Colonic mucosa (tissue), 4 donors: ENCODE data around the gene ZNF274. TPM values are rescaled to one million over a fixed set of nuclear protein-coding genes. Genes with fewer than 3 reads are reported as not detected.

Experiments used
- DNase-seq: peaks from one replicate; pipeline ENCODE4 v3.0.0-alpha.2; 2020
- H3K27ac ChIP-seq: fragments of 200-600 bp; one replicate; pipeline ENCODE4 v1.8.0; 2021
- H3K27me3 ChIP-seq: fragments of 200-600 bp; one replicate; pipeline ENCODE4 v1.8.0; 2021
- H3K36me3 ChIP-seq: fragments of 200-600 bp; one replicate; pipeline ENCODE4 v1.8.0; 2021
- H3K4me1 ChIP-seq: fragments of 200-600 bp; one replicate; pipeline ENCODE4 v1.8.0; 2021; ENCODE audit warnings: mild to moderate bottlenecking
- H3K4me3 ChIP-seq: fragments of 200-600 bp; one replicate; pipeline ENCODE4 v1.8.0; 2021
- H3K9ac ChIP-seq, 2 donors: one replicate each; pipeline ENCODE4 v1.7.0; 2013; ENCODE audit warnings: control low read depth in 2 of 2, low read depth in 2 of 2, low read length in 2 of 2
- H3K9me3 ChIP-seq: fragments of 200-600 bp; one replicate; pipeline ENCODE4 v1.8.0; 2021
- CTCF ChIP-seq: fragments of 200-600 bp; IDR thresholded peaks from one replicate; pipeline ENCODE4 v1.8.0; 2022; ENCODE audit warnings: antibody characterized with exemption, mild to moderate bottlenecking
- intact Hi-C: fragments of 100-400 bp; cut with DNase I; formaldehyde crosslinking; loops from one replicate; pipeline ENCODE4 v1.14.1; 2022
- total RNA-seq, 2 donors: library from RNA; stranded (reverse); fragmentation: NEBNext Ultra II Directional in 1 of 2; extraction: Animal tissue kit (Norgen Biotek cat#: 25700) in 1 of 2; gene quantifications; one replicate each; pipeline ENCODE4 v1.2.1, GENCODE V29; 2021
- donor health status: healthy.
- donor health status: DM: no; HTN: no; CAD: no.
- donor health status: DM: no; HTN: no; CAD: no.

Gene ZNF274
- total RNA-seq, 2 donors from 2014 or later, result 16.3 to 17.1 TPM

DNA sequence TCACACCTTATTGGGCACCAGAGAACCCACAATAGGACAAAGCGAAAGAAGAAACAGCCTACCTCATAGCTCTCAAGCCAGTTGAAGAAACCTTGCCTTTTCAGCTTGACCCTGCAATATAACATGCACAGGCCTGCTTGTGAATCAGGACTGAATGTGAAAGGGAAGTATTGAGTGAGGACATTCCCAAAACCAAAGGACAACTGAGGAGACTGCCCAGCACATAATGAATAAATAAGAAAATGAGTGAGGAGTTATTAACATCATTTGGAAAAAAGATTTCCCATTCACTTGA is 30.2 kb downstream of the ZNF274 start:
- H3K9ac ChIP-seq, result no peak overlapping the region
- H3K27me3 ChIP-seq, result no peaks in the 10 kb centered on the region
- peaks cover 31% of the 10 kb centered on the region for H3K36me3 ChIP-seq
- no peak for DNase-seq
- no peak for TF ChIP-seq CTCF
- no peaks in the 10 kb centered on the region for H3K4me1 ChIP-seq
- no peak overlapping the region for H3K27ac ChIP-seq
- no peak overlapping the region for H3K4me3 ChIP-seq
- intact Hi-C loops, result no loop called here
- H3K9me3 ChIP-seq, result peaks cover 13% of the 10 kb centered on the region

GRCh38 chr19:58217069-58217481 is 34.2 kb downstream of the ZNF274 start:
- no peaks in the 10 kb centered on the region for H3K27me3 ChIP-seq
- peaks cover 4% of the 10 kb centered on the region for H3K36me3 ChIP-seq
- TF ChIP-seq CTCF, result no peak
- no peak overlapping the region for H3K27ac ChIP-seq
- no peak overlapping the region for H3K4me3 ChIP-seq
- H3K9ac ChIP-seq, result no peak overlapping the region
- intact Hi-C loops, result no loop called here
- DNase-seq, result no peak
- H3K4me1 ChIP-seq, result no peaks in the 10 kb centered on the region
- peaks cover 13% of the 10 kb centered on the region for H3K9me3 ChIP-seq

DNA sequence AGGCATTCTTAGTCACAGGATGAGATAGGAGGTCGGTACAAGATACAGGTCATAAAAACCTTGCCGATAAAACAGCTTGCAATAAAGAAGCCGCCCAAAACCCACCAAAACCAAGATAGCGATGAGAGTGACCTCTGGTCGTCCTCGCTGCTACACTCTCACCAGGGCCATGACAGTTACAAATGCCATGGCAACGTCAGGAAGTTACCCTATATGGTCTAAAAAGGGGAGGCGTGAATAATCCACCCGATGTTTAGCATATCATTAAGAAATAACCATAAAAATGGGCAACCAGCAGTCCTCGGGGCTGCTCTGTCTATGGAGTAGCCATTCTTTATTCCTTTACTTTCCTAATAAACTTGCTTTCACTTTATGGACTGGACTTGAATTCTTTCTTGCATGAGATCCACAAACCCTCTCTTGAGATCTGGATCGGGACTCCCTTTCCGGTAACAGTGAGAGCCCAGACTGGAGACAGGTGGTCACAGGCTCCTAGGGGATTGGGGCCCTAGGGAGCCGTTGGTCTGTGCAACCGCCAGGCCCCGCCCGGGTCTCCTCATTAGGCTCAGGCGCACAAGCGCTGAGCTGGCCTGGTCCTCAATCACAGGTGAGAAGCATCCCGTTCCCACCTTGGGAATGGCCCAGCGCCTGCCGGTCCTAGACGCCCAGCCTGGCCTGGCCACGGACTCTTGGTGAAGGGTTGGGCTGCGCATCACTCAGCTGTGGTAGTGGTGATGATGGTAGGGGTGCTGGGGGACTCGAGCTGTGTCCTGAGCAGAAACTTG is 34.9 kb downstream of the ZNF274 start:
- Histone ChIP-seq H3K4me1 (no peaks in the 10 kb centered on the region), H3K36me3 (no peaks in the 10 kb centered on the region), H3K27me3 (no peaks in the 10 kb centered on the region), H3K27ac (no peak overlapping the region), H3K9ac (no peak overlapping the region), H3K9me3 (peaks cover 13% of the 10 kb centered on the region), H3K4me3 (no peak overlapping the region)
- no peak for TF ChIP-seq CTCF
- intact Hi-C loops, result no loop called here
- no peak for DNase-seq

DNA sequence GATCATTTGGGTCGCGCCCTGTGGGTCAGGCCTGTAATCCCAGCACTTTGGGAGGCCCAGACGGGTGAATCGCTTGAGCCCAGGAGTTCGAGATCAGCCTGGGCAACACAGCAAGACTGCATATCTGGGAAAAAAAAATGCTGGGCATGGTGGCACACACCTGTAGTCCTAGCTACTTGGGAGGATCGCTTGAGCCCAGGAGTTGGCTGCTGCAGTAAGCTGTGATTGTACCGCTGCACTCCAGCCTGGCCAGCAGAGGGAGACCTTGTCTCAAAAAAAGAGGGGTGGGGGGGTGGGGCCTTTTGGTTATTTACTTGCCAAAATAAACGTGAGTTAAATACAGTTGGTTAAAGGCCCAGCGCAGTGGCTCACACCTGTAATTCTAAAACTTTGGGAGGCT is 36.0 kb downstream of the ZNF274 start:
- no peak overlapping the region for H3K27ac ChIP-seq
- no peaks in the 10 kb centered on the region for H3K4me1 ChIP-seq
- H3K9me3 ChIP-seq, result peaks cover 13% of the 10 kb centered on the region
- intact Hi-C loops, result no loop called here
- H3K4me3 ChIP-seq, result no peak overlapping the region
- no peak for TF ChIP-seq CTCF
- H3K9ac ChIP-seq, result no peak overlapping the region
- no peak for DNase-seq
- H3K27me3 ChIP-seq, result no peaks in the 10 kb centered on the region
- H3K36me3 ChIP-seq, result no peaks in the 10 kb centered on the region

DNA sequence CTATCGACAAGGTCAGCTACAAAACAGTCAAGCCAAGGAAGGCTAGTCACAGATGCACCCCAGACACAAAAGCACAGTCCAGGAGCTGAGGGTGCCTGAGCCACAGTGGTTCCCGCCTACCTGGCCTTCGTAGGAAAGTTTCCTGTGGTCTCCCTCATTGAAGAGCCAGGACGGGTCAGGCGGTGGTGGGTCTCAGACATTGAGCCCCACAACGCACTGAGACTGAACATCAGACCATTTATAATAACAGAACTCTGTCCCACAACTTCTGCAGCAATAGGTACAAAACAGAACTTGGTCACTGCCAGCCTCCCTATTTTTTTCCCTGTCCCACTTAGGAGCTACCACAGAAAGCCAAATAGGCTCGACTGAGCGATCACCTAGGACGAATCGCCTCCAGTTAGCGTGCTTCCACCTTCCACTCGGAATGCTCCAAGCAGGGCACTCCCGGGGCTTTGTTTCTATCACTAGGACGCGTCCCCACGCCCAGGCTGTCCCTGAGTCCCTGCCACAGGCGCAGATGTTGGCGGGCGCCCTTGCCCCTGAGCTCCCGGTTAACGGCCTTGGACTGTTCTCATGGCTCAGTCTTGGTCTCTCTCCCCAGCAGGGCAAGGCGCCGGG is 45.2 kb downstream of the ZNF274 start:
- Histone ChIP-seq H3K4me3 (peak overlapping the region; percentile 74), H3K27ac (peak overlapping the region; percentile 58), H3K4me1 (no peaks in the 10 kb centered on the region), H3K36me3 (no peaks in the 10 kb centered on the region), H3K9me3 (no peaks in the 10 kb centered on the region), H3K27me3 (no peaks in the 10 kb centered on the region), H3K9ac (peak overlapping the region; percentile 53 to 81)
- intact Hi-C loops, result no loop called here
- TF ChIP-seq CTCF, result no peak
- DNase-seq, result no peak
